ENCODE data around the gene FARSB.

The FARSB gene

GRCh38 chr2:222575618-222576017 lies 80.3 kb downstream of the FARSB start (continued):
- TF ChIP-seq, protein P1, sequence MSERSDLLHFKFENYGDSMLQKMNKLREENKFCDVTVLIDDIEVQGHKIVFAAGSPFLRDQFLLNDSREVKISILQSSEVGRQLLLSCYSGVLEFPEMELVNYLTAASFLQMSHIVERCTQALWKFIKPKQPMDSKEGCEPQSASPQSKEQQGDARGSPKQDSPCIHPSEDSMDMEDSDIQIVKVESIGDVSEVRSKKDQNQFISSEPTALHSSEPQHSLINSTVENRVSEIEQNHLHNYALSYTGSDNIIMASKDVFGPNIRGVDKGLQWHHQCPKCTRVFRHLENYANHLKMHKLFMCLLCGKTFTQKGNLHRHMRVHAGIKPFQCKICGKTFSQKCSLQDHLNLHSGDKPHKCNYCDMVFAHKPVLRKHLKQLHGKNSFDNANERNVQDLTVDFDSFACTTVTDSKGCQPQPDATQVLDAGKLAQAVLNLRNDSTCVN (tag by site-specific recombination; optimal IDR thresholded peaks at IDR 0.05), result no peak

GRCh38 chr2:222572751-222573174 lies 83.1 kb downstream of the FARSB start:
- ChIA-PET CTCF (interaction anchor here (0.6 kb wide), 1 partner anchor 11 kb away, joined by 3 read pairs; no protein-coding TSS in a partner anchor), POLR2A (no interaction called here)
- Histone ChIP-seq H3K4me3 (ENCODE audit: low read depth, low read length) (no peak overlapping the region), H3K36me3 (ENCODE audit: control insufficient read depth in 2 of 2, insufficient read depth in 1 of 2, low read length in 2 of 2) (peaks cover 0 to 43% of the 10 kb centered on the region in 2 experiments; a peak in 2 of 3 replicates), H3K9me3 (ENCODE audit: control insufficient read depth, insufficient read depth, low read depth, low read length) (no peaks in the 10 kb centered on the region), H3K27ac (ENCODE audit: extremely low read depth, low read depth, low read length) (no peak overlapping the region), H3K4me1 (ENCODE audit: control insufficient read depth, insufficient read depth, low read length) (peaks cover 4% of the 10 kb centered on the region; the same call in 1 of the 2 replicates)
- TF ChIP-seq ZNF335 (tag by site-specific recombination; conservative IDR thresholded peaks at IDR 0.05), result 0 out of 2 replicates have a peak, but pooled peaks have one; percentile 14
- TF ChIP-seq ZNF777 (tag by site-specific recombination; IDR thresholded peaks at IDR 0.05; ENCODE audit: borderline replicate concordance), result no peak

DNA sequence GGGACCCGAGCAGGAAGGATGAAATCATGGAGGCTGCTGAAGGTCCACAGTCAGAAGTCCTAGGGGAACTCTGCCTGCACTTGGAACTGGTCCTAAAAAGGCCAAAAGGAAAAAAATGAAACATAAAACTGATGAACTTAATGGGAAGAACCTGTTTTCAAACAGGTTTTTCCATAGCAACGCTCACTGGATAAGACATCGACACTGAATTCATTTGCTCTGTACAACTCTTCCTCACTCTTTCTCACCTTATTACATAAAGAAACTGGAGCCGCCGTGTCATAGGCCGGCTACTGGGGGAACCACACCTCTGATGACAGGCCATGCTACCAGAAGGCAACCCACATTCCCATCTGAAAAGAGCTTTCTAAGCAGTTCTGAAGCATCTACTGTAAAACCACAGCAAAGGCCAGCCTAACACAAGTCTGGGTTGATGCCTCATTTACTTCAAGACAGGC lies 83.6 kb downstream of the FARSB start:
- CTCF ChIA-PET, result interaction anchor here (0.6 to 2.1 kb wide), 2 partner anchors 10 to 11 kb away, joined by 3 to 16 read pairs; no protein-coding TSS in a partner anchor
- Histone ChIP-seq H3K27ac (ENCODE audit: extremely low read depth, low read depth, low read length) (no peak overlapping the region), H3K4me3 (ENCODE audit: low read depth, low read length) (no peak overlapping the region), H3K36me3 (ENCODE audit: control insufficient read depth in 2 of 2, insufficient read depth in 1 of 2, low read length in 2 of 2) (peaks cover 0 to 48% of the 10 kb centered on the region in 2 experiments; a peak in 2 of 3 replicates), H3K4me1 (ENCODE audit: control insufficient read depth, insufficient read depth, low read length) (peaks cover 4% of the 10 kb centered on the region; the same call in 1 of the 2 replicates), H3K9me3 (ENCODE audit: control insufficient read depth, insufficient read depth, low read depth, low read length) (no peaks in the 10 kb centered on the region)
- POLR2A ChIA-PET, result no interaction called here
- no peak for TF ChIP-seq ZBTB21 (tag by site-specific recombination; IDR thresholded peaks at IDR 0.05)
- no peak for TF ChIP-seq ZNF548 (tag by site-specific recombination; IDR thresholded peaks at IDR 0.05)
- no peak for TF ChIP-seq ZNF677 (tag by site-specific recombination; IDR thresholded peaks at IDR 0.05)

DNA sequence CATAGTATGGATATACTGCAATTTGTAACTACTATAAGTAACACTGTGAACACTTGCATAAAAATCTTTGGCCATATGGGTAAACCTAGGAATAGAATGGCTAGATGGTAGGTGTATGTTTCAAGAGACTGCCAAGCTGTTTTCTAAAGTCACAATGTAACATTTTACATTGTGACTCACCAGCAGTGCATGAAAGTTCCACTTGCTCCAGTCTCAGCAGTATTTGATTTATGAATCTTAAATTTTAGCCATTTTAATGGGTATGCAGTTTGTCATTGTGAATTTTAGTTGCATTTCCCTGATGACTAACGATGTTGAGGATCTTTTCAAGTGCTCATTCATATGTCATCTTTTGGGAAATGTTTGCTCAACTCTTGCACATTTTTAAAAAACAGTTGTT lies 86.1 kb downstream of the FARSB start:
- no peak overlapping the region for H3K27ac ChIP-seq (ENCODE audit: extremely low read depth, low read depth, low read length)
- TF ChIP-seq ZNF529 (tag by site-specific recombination; IDR thresholded peaks at IDR 0.05; ENCODE audit: insufficient replicate concordance) (no peak), KLF7 (tag by site-specific recombination; IDR thresholded peaks at IDR 0.05; ENCODE audit: borderline replicate concordance) (no peak), ZNF530 (tag by site-specific recombination; IDR thresholded peaks at IDR 0.05; ENCODE audit: low read depth) (no peak), GLI4 (tag by site-specific recombination; IDR thresholded peaks at IDR 0.05) (no peak)
- TF ChIP-seq, protein P2, sequence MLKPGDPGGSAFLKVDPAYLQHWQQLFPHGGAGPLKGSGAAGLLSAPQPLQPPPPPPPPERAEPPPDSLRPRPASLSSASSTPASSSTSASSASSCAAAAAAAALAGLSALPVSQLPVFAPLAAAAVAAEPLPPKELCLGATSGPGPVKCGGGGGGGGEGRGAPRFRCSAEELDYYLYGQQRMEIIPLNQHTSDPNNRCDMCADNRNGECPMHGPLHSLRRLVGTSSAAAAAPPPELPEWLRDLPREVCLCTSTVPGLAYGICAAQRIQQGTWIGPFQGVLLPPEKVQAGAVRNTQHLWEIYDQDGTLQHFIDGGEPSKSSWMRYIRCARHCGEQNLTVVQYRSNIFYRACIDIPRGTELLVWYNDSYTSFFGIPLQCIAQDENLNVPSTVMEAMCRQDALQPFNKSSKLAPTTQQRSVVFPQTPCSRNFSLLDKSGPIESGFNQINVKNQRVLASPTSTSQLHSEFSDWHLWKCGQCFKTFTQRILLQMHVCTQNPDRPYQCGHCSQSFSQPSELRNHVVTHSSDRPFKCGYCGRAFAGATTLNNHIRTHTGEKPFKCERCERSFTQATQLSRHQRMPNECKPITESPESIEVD (tag by site-specific recombination; IDR thresholded peaks at IDR 0.05), result peak; percentile 29; the same call in 1 of the 2 replicates
- TF ChIP-seq, protein P3, sequence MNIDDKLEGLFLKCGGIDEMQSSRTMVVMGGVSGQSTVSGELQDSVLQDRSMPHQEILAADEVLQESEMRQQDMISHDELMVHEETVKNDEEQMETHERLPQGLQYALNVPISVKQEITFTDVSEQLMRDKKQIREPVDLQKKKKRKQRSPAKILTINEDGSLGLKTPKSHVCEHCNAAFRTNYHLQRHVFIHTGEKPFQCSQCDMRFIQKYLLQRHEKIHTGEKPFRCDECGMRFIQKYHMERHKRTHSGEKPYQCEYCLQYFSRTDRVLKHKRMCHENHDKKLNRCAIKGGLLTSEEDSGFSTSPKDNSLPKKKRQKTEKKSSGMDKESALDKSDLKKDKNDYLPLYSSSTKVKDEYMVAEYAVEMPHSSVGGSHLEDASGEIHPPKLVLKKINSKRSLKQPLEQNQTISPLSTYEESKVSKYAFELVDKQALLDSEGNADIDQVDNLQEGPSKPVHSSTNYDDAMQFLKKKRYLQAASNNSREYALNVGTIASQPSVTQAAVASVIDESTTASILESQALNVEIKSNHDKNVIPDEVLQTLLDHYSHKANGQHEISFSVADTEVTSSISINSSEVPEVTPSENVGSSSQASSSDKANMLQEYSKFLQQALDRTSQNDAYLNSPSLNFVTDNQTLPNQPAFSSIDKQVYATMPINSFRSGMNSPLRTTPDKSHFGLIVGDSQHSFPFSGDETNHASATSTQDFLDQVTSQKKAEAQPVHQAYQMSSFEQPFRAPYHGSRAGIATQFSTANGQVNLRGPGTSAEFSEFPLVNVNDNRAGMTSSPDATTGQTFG (tag by site-specific recombination; IDR thresholded peaks at IDR 0.05; ENCODE audit: borderline replicate concordance), result no peak
- ChIA-PET POLR2A (no interaction called here), CTCF (interaction anchor here (1.5 to 1.6 kb wide), 2 partner anchors 252 to 532 kb away, joined by 4 to 6 read pairs; no protein-coding TSS in a partner anchor)
- no peak overlapping the region for H3K4me3 ChIP-seq (ENCODE audit: low read depth, low read length)
- peaks cover 4% of the 10 kb centered on the region; the same call in 1 of the 2 replicates for H3K4me1 ChIP-seq (ENCODE audit: control insufficient read depth, insufficient read depth, low read length)
- no peaks in the 10 kb centered on the region for H3K9me3 ChIP-seq (ENCODE audit: control insufficient read depth, insufficient read depth, low read depth, low read length)
- H3K36me3 ChIP-seq (ENCODE audit: control insufficient read depth in 2 of 2, insufficient read depth in 1 of 2, low read length in 2 of 2), result peaks cover 0 to 61% of the 10 kb centered on the region in 2 experiments; a peak in 2 of 3 replicates

Measured in HEK293 (cell line).